CD8-positive, alpha-beta memory T cell (primary cell): Measurements from ENCODE around the gene BIN1. TPM values are rescaled to one million over a fixed set of nuclear protein-coding genes. Genes with fewer than 3 reads are reported as not detected.

ENCODE experiments used
- CTCF ChIA-PET: fragments of 350-600 bp; sonication (Branson Sonifier 250); formaldehyde crosslinking; loops from one replicate; lab custom pipeline; 2021; ENCODE audit warnings: antibody characterized with exemption; lab: Charles Lee
- POLR2A ChIA-PET: fragments of 350-600 bp; sonication (Branson Sonifier 250); formaldehyde crosslinking; loops from one replicate; lab custom pipeline; 2021; ENCODE audit warnings: antibody characterized with exemption; lab: Charles Lee
- DNase-seq, 5 donors: peaks; one replicate each; pipeline versions ENCODE4 v3.0.0 to v3.0.0-alpha.2; 2020 to 2022; ENCODE audit warnings: mixed read lengths in 1 of 5
- H3K27ac ChIP-seq: one replicate; pipeline ENCODE4 v1.7.0; 2013; ENCODE audit warnings: low read depth, mild to moderate bottlenecking, low read length, moderate library complexity
- H3K27me3 ChIP-seq: 2 replicates; pipeline ENCODE4 v1.7.0; 2013; ENCODE audit warnings: low read length, mild to moderate bottlenecking; ENCODE audit not compliant: insufficient read depth, poor library complexity, severe bottlenecking
- H3K36me3 ChIP-seq: 2 replicates; pipeline ENCODE4 v1.7.0; 2013; ENCODE audit warnings: mild to moderate bottlenecking, low read length, moderate library complexity; ENCODE audit not compliant: insufficient read depth
- H3K4me1 ChIP-seq: 2 replicates; pipeline ENCODE4 v1.7.0; 2013; ENCODE audit warnings: mild to moderate bottlenecking, low read length, moderate library complexity; ENCODE audit not compliant: insufficient read depth
- H3K4me3 ChIP-seq: 2 replicates; pipeline ENCODE4 v1.7.0; 2013; ENCODE audit warnings: mild to moderate bottlenecking, low read length
- H3K9me3 ChIP-seq: 2 replicates; pipeline ENCODE4 v1.7.0; 2013; ENCODE audit warnings: mild to moderate bottlenecking, low read length
- H3K27ac Mint-ChIP-seq, 8 donors: one replicate each; pipeline ENCODE4 v1.8.0; 2020 to 2021; ENCODE audit warnings: mixed read lengths in 8 of 8, mild to moderate bottlenecking in 6 of 8, inconsistent platforms in 3 of 8, moderate library complexity in 3 of 8
- H3K27me3 Mint-ChIP-seq, 2 donors: one replicate each; pipeline ENCODE4 v1.8.0; 2020 to 2021; ENCODE audit warnings: mixed read lengths in 2 of 2, mild to moderate bottlenecking in 1 of 2, moderate library complexity in 1 of 2
- H3K36me3 Mint-ChIP-seq, 3 donors: one replicate each; pipeline ENCODE4 v1.8.0; 2020 to 2021; ENCODE audit warnings: mixed read lengths in 3 of 3, inconsistent platforms in 1 of 3, mild to moderate bottlenecking in 1 of 3
- H3K4me1 Mint-ChIP-seq, 3 donors: one replicate each; pipeline ENCODE4 v1.8.0; 2020 to 2021; ENCODE audit warnings: mixed read lengths in 3 of 3, inconsistent platforms in 1 of 3, mild to moderate bottlenecking in 1 of 3
- H3K4me3 Mint-ChIP-seq, 7 donors: one replicate each; pipeline ENCODE4 v1.8.0; 2020 to 2021; ENCODE audit warnings: mixed read lengths in 7 of 7, mild to moderate bottlenecking in 6 of 7, moderate library complexity in 4 of 7, inconsistent platforms in 2 of 7
- H3K9me3 Mint-ChIP-seq, 5 donors: one replicate each; pipeline ENCODE4 v1.8.0; 2020 to 2022; ENCODE audit warnings: mixed read lengths in 5 of 5, mild to moderate bottlenecking in 3 of 5, moderate library complexity in 2 of 5, inconsistent platforms in 1 of 5
- polyA plus RNA-seq: library from polyadenylated mRNA; unstranded; fragments of 300-500 nt; fragmentation: Illumina TruSeq; gene quantifications from one replicate; pipeline ENCODE4 v1.2.3, GENCODE V29; 2021
- total RNA-seq, 2 experiments: library from RNA; stranded (reverse); gene quantifications; one replicate each; pipeline ENCODE4 v1.2.3, GENCODE V29; 2021

BIN1 gene
- total and polyA plus RNA-seq, 3 experiments from 2014 or later, result 84.9 to 163 (median 87.3) TPM

- ChIA-PET POLR2A (no interaction called here), CTCF (no interaction called here)
- H3K27ac Mint-ChIP-seq, result no peak overlapping the region
- H3K4me3 Mint-ChIP-seq, result no peak overlapping the region
- H3K36me3 Mint-ChIP-seq, result no peaks in the 10 kb centered on the region
- H3K4me1 ChIP-seq, result no peaks in the 10 kb centered on the region
- no peaks in the 10 kb centered on the region for H3K27me3 ChIP-seq
- no peaks in the 10 kb centered on the region for H3K9me3 Mint-ChIP-seq
- peaks cover 3 to 5% of the 10 kb centered on the region in 2 donors for H3K27me3 Mint-ChIP-seq
- H3K27ac ChIP-seq, result no peak overlapping the region
- no peaks in the 10 kb centered on the region for H3K4me1 Mint-ChIP-seq
- no peak for DNase-seq
- no peaks in the 10 kb centered on the region for H3K9me3 ChIP-seq
- H3K4me3 ChIP-seq, result no peak overlapping the region
- H3K36me3 ChIP-seq, result no peaks in the 10 kb centered on the region
Measured at GRCh38 chr2:127138281-127138680, 31.3 kb upstream of the BIN1 start.

- Mint-ChIP-seq H3K9me3 (no peaks in the 10 kb centered on the region), H3K27ac (no peak overlapping the region), H3K27me3 (peaks cover 3 to 5% of the 10 kb centered on the region in 2 donors), H3K4me1 (no peaks in the 10 kb centered on the region), H3K36me3 (no peaks in the 10 kb centered on the region), H3K4me3 (no peak overlapping the region)
- no peak overlapping the region for H3K27ac ChIP-seq
- no peak for DNase-seq
- no peaks in the 10 kb centered on the region for H3K36me3 ChIP-seq
- no peaks in the 10 kb centered on the region for H3K27me3 ChIP-seq
- H3K4me3 ChIP-seq, result no peak overlapping the region
- POLR2A ChIA-PET, result no interaction called here
- CTCF ChIA-PET, result interaction anchor here (1.8 kb wide), 1 partner anchor 70 kb away, joined by 6 read pairs; no protein-coding TSS in a partner anchor
- no peaks in the 10 kb centered on the region for H3K9me3 ChIP-seq
- H3K4me1 ChIP-seq, result no peaks in the 10 kb centered on the region
Measured at GRCh38 chr2:127137741-127138140, 30.8 kb upstream of the BIN1 start.

GRCh38 chr2:127137225-127137624 lies 30.3 kb upstream of the BIN1 start:
- ChIA-PET POLR2A (no interaction called here), CTCF (interaction anchor here (1.8 kb wide), 1 partner anchor 70 kb away, joined by 6 read pairs; no protein-coding TSS in a partner anchor)
- no peak overlapping the region for H3K27ac Mint-ChIP-seq
- H3K36me3 Mint-ChIP-seq, result no peaks in the 10 kb centered on the region
- H3K27me3 Mint-ChIP-seq, result peaks cover 3 to 5% of the 10 kb centered on the region in 2 donors
- no peaks in the 10 kb centered on the region for H3K4me1 Mint-ChIP-seq
- Histone ChIP-seq H3K4me3 (no peak overlapping the region), H3K27me3 (no peaks in the 10 kb centered on the region), H3K36me3 (no peaks in the 10 kb centered on the region), H3K27ac (no peak overlapping the region), H3K9me3 (no peaks in the 10 kb centered on the region), H3K4me1 (no peaks in the 10 kb centered on the region)
- no peak overlapping the region for H3K4me3 Mint-ChIP-seq
- H3K9me3 Mint-ChIP-seq, result no peaks in the 10 kb centered on the region
- no peak for DNase-seq

GRCh38 chr2:127134833-127135830 lies 28.2 kb upstream of the BIN1 start:
- ChIA-PET POLR2A (no interaction called here), CTCF (no interaction called here)
- Mint-ChIP-seq H3K27ac (no peak overlapping the region), H3K4me3 (no peak overlapping the region), H3K9me3 (no peaks in the 10 kb centered on the region), H3K4me1 (no peaks in the 10 kb centered on the region), H3K27me3 (peaks cover 3 to 9% of the 10 kb centered on the region in 2 donors), H3K36me3 (no peaks in the 10 kb centered on the region)
- Histone ChIP-seq H3K4me1 (no peaks in the 10 kb centered on the region), H3K4me3 (no peak overlapping the region), H3K27ac (no peak overlapping the region), H3K9me3 (no peaks in the 10 kb centered on the region), H3K27me3 (no peaks in the 10 kb centered on the region), H3K36me3 (no peaks in the 10 kb centered on the region)
- no peak for DNase-seq

GRCh38 chr2:127134235-127134634 lies 27.3 kb upstream of the BIN1 start:
- Histone ChIP-seq H3K4me3 (no peak overlapping the region), H3K36me3 (no peaks in the 10 kb centered on the region), H3K27me3 (no peaks in the 10 kb centered on the region), H3K27ac (no peak overlapping the region), H3K4me1 (no peaks in the 10 kb centered on the region), H3K9me3 (no peaks in the 10 kb centered on the region)
- DNase-seq, result no peak
- no peak overlapping the region for H3K4me3 Mint-ChIP-seq
- no peak overlapping the region for H3K27ac Mint-ChIP-seq
- ChIA-PET CTCF (interaction anchor here (0.6 to 1.1 kb wide), 2 partner anchors 10 to 94 kb away, joined by 3 read pairs; no protein-coding TSS in a partner anchor), POLR2A (no interaction called here)
- no peaks in the 10 kb centered on the region for H3K9me3 Mint-ChIP-seq
- H3K36me3 Mint-ChIP-seq, result no peaks in the 10 kb centered on the region
- H3K4me1 Mint-ChIP-seq, result no peaks in the 10 kb centered on the region
- peaks cover 3 to 9% of the 10 kb centered on the region in 2 donors for H3K27me3 Mint-ChIP-seq

GRCh38 chr2:127133793-127134192 lies 26.8 kb upstream of the BIN1 start:
- no peak for DNase-seq
- Mint-ChIP-seq H3K27ac (no peak overlapping the region), H3K4me3 (no peak overlapping the region), H3K27me3 (peaks cover 3 to 9% of the 10 kb centered on the region in 2 donors), H3K4me1 (no peaks in the 10 kb centered on the region), H3K9me3 (no peaks in the 10 kb centered on the region), H3K36me3 (no peaks in the 10 kb centered on the region)
- H3K4me3 ChIP-seq, result no peak overlapping the region
- no peak overlapping the region for H3K27ac ChIP-seq
- H3K27me3 ChIP-seq, result no peaks in the 10 kb centered on the region
- CTCF ChIA-PET, result interaction anchor here (0.6 to 1.1 kb wide), 2 partner anchors 10 to 93 kb away, joined by 3 read pairs; no protein-coding TSS in a partner anchor
- H3K9me3 ChIP-seq, result no peaks in the 10 kb centered on the region
- H3K36me3 ChIP-seq, result no peaks in the 10 kb centered on the region
- no peaks in the 10 kb centered on the region for H3K4me1 ChIP-seq
- POLR2A ChIA-PET, result no interaction called here

DNA sequence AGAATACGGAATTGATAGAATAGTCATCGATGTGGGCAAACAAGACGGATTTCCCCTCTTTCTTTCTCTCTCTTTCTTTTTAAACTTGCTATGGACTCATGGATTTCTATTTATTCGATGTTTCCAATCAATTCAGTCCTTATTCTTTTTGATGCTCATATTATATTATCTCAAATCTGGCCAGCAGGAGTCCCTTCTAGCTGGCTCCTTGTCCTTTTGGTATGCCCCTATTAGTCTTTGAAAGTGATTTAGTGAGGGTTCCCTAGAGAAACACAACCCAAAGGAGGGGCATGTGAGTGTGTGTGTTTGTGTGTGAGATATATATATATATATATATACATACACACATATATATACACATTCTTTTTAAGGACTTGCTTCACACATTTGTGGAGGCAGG lies 23.5 kb upstream of the BIN1 start:
- peaks cover 4 to 6% (median 5%) of the 10 kb centered on the region in 3 donors for H3K4me1 Mint-ChIP-seq
- H3K27ac Mint-ChIP-seq, result no peak overlapping the region
- Histone ChIP-seq H3K4me1 (no peaks in the 10 kb centered on the region), H3K27ac (no peak overlapping the region), H3K4me3 (no peak overlapping the region), H3K36me3 (no peaks in the 10 kb centered on the region), H3K9me3 (no peaks in the 10 kb centered on the region), H3K27me3 (no peaks in the 10 kb centered on the region)
- no peaks in the 10 kb centered on the region for H3K36me3 Mint-ChIP-seq
- no peak for DNase-seq
- no peaks in the 10 kb centered on the region for H3K9me3 Mint-ChIP-seq
- POLR2A ChIA-PET, result no interaction called here
- H3K4me3 Mint-ChIP-seq, result no peak overlapping the region
- CTCF ChIA-PET, result interaction anchor here (1.0 kb wide), 1 partner anchor 63 kb away, joined by 3 read pairs; no protein-coding TSS in a partner anchor
- peaks cover 0 to 16% of the 10 kb centered on the region in 2 donors for H3K27me3 Mint-ChIP-seq

DNA sequence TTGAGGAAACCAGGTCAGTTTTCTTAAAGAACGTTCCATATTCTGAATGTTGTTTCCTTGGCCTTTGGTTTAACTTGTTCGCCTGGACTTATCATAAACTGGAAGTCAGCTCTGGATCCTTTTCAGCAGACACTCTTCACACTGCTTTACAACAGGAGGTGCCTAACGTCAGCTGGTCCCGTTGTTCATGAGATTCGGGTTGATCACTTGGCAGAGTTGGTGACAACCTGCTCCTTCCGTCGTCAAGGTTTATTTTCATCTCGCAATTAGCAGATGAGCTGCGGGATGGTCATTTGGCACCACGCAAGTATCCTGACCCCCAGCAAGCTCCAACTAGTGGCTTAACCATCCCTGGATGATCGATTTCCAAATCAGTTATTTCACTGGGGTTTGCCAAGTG lies 23.0 kb upstream of the BIN1 start:
- no peak overlapping the region for H3K27ac Mint-ChIP-seq
- peaks cover 4 to 6% (median 5%) of the 10 kb centered on the region in 3 donors for H3K4me1 Mint-ChIP-seq

More for the DNA sequence above, 23.0 kb upstream of the BIN1 start:
- CTCF ChIA-PET, result interaction anchor here (1.0 kb wide), 1 partner anchor 63 kb away, joined by 3 read pairs; no protein-coding TSS in a partner anchor
- DNase-seq, result no peak
- no peaks in the 10 kb centered on the region for H3K9me3 ChIP-seq
- no peak overlapping the region for H3K4me3 ChIP-seq
- H3K36me3 Mint-ChIP-seq, result no peaks in the 10 kb centered on the region
- H3K27ac ChIP-seq, result no peak overlapping the region
- peaks cover 0 to 16% of the 10 kb centered on the region in 2 donors for H3K27me3 Mint-ChIP-seq
- no peak overlapping the region for H3K4me3 Mint-ChIP-seq
- POLR2A ChIA-PET, result no interaction called here
- H3K36me3 ChIP-seq, result no peaks in the 10 kb centered on the region
- no peaks in the 10 kb centered on the region for H3K27me3 ChIP-seq
- H3K9me3 Mint-ChIP-seq, result no peaks in the 10 kb centered on the region
- no peaks in the 10 kb centered on the region for H3K4me1 ChIP-seq
